OCI-LY7 (cell line): ENCODE data around the gene GALNT1. TPM values are rescaled to one million over a fixed set of nuclear protein-coding genes. Genes with fewer than 3 reads are reported as not detected.

Experiments used
- BruUV-seq: library from RNA; stranded (reverse); fragments of 400-500 nt; replicated peaks from 2 replicates; lab custom pipeline; 2021; lab: Mats Ljungman, UMichigan
- CTCF ChIA-PET: fragments of 300-600 bp; sonication (Branson Sonifier 250); formaldehyde crosslinking; loops from one replicate; lab custom pipeline; 2022; ENCODE audit warnings: antibody characterized with exemption; ENCODE audit not compliant: unreplicated experiment; lab: Charles Lee
- POLR2A ChIA-PET: fragments of 300-600 bp; sonication (Branson Sonifier 250); formaldehyde crosslinking; loops from one replicate; lab custom pipeline; 2022; ENCODE audit warnings: antibody characterized with exemption; lab: Charles Lee
- DNase-seq: peaks from one replicate; pipeline ENCODE4 v3.0.0-alpha.2; 2015; ENCODE audit warnings: low spot score
- H2AFZ ChIP-seq: fragments of 200-600 bp; sonication (generic), shearing (Covaris generic); 2 replicates; pipeline ENCODE4 v1.6.1; 2014; ENCODE audit warnings: mild to moderate bottlenecking, antibody characterized with exemption, low read length, moderate library complexity
- H3K27ac ChIP-seq: fragments of 200-600 bp; sonication (generic); 2 replicates; pipeline ENCODE4 v1.5.1; 2014; ENCODE audit warnings: mixed run types, low read depth, mild to moderate bottlenecking, moderate library complexity, low read length, inconsistent platforms; ENCODE audit not compliant: poor library complexity, severe bottlenecking
- H3K36me3 ChIP-seq: fragments of 200-600 bp; sonication (generic); 2 replicates; pipeline ENCODE4 v1.6.1; 2014; ENCODE audit warnings: mild to moderate bottlenecking, antibody characterized with exemption, low read length, moderate library complexity, mixed read lengths; ENCODE audit not compliant: insufficient read depth
- H3K4me1 ChIP-seq: fragments of 200-600 bp; sonication (generic); 2 replicates; pipeline ENCODE4 v1.5.1; 2014; ENCODE audit warnings: mild to moderate bottlenecking, low read length; ENCODE audit not compliant: insufficient read depth, poor library complexity, severe bottlenecking
- H3K4me2 ChIP-seq: fragments of 200-600 bp; sonication (generic); 2 replicates; pipeline ENCODE4 v1.6.1; 2014; ENCODE audit warnings: mild to moderate bottlenecking, low read length
- H3K4me3 ChIP-seq: fragments of 200-600 bp; sonication (generic); 2 replicates; pipeline ENCODE4 v1.5.1; 2014; ENCODE audit warnings: mild to moderate bottlenecking, low read depth, low read length; ENCODE audit not compliant: poor library complexity, severe bottlenecking
- H3K79me2 ChIP-seq: fragments of 200-600 bp; sonication (generic); 2 replicates; pipeline ENCODE4 v1.6.1; 2016; ENCODE audit warnings: low read depth, mild to moderate bottlenecking, low read length, moderate library complexity, mixed read lengths; ENCODE audit not compliant: insufficient read depth
- H3K9me2 ChIP-seq: fragments of 200-600 bp; sonication (generic); 2 replicates; pipeline ENCODE4 v1.6.1; 2016; ENCODE audit warnings: mild to moderate bottlenecking, low read length, mixed read lengths; ENCODE audit not compliant: insufficient read depth
- H3K9me3 ChIP-seq: fragments of 200-600 bp; sonication (generic); 2 replicates; pipeline ENCODE4 v1.6.1; 2014; ENCODE audit warnings: mild to moderate bottlenecking, mixed run types, low read length, mixed read lengths
- H4K20me1 ChIP-seq: fragments of 200-600 bp; sonication (generic); 2 replicates; pipeline ENCODE4 v1.6.1; 2014; ENCODE audit warnings: mild to moderate bottlenecking, antibody characterized with exemption, low read length, moderate library complexity, mixed read lengths; ENCODE audit not compliant: insufficient read depth
- EZH2phosphoT487 ChIP-seq: fragments of 200-600 bp; sonication (generic); IDR thresholded peaks from 2 replicates; pipeline ENCODE4 v1.6.1; 2018; ENCODE audit warnings: low read depth, borderline replicate concordance, mild to moderate bottlenecking, mixed run types, antibody characterized with exemption, low read length, moderate library complexity, mixed read lengths
- intact Hi-C: fragments of 100-400 bp; cut with micrococcal nuclease; formaldehyde crosslinking; loops from one replicate; pipeline ENCODE4 v1.10.0; 2022; ENCODE audit not compliant: unreplicated experiment
- total RNA-seq, 2 experiments: library from RNA; depleted of rRNA in 1 of 2; stranded (reverse); fragments of >200 nt in 1 of 2; shearing (Covaris generic) in 1 of 2; gene quantifications; 2 replicates each; pipeline ENCODE4 v1.2.3, GENCODE V29; 2014 to 2022
- TF ChIP-seq, protein P1 (sequence below): fragments of 200-600 bp; sonication (generic); conservative IDR thresholded peaks from 2 replicates; pipeline ENCODE4 v1.5.1; 2014; ENCODE audit warnings: mild to moderate bottlenecking, antibody characterized with exemption, low read length, moderate library complexity, mixed read lengths

Gene GALNT1
- total RNA-seq, 2 experiments from 2014 or later = 22.0 to 37.2 TPM

- BruUV-seq = no TSS peak
- ChIA-PET POLR2A (no interaction called here), CTCF (no interaction called here)
- TF ChIP-seq EZH2phosphoT487 = no peak
- TF ChIP-seq, protein P1, sequence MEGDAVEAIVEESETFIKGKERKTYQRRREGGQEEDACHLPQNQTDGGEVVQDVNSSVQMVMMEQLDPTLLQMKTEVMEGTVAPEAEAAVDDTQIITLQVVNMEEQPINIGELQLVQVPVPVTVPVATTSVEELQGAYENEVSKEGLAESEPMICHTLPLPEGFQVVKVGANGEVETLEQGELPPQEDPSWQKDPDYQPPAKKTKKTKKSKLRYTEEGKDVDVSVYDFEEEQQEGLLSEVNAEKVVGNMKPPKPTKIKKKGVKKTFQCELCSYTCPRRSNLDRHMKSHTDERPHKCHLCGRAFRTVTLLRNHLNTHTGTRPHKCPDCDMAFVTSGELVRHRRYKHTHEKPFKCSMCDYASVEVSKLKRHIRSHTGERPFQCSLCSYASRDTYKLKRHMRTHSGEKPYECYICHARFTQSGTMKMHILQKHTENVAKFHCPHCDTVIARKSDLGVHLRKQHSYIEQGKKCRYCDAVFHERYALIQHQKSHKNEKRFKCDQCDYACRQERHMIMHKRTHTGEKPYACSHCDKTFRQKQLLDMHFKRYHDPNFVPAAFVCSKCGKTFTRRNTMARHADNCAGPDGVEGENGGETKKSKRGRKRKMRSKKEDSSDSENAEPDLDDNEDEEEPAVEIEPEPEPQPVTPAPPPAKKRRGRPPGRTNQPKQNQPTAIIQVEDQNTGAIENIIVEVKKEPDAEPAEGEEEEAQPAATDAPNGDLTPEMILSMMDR = no peak
- no peaks in the 10 kb centered on the region for H3K9me2 ChIP-seq
- no peaks in the 10 kb centered on the region for H3K79me2 ChIP-seq
- H3K4me2 ChIP-seq = no peak overlapping the region
- no peak overlapping the region for H2AFZ ChIP-seq
- peaks cover 6% of the 10 kb centered on the region; the same call in 1 of the 2 replicates for H3K36me3 ChIP-seq
- DNase-seq = no peak
- H3K27ac ChIP-seq = no peak overlapping the region
- H3K9me3 ChIP-seq = no peaks in the 10 kb centered on the region
- no peaks in the 10 kb centered on the region for H3K4me1 ChIP-seq
- H4K20me1 ChIP-seq = no peaks in the 10 kb centered on the region
- intact Hi-C loops = no loop called here
- no peak overlapping the region for H3K4me3 ChIP-seq
Measured at GRCh38 chr18:35707247-35707646, 125.7 kb downstream of the GALNT1 start.

GRCh38 chr18:35707674-35708073 lies 126.1 kb downstream of the GALNT1 start:
- Histone ChIP-seq H3K9me2 (no peaks in the 10 kb centered on the region), H3K9me3 (no peaks in the 10 kb centered on the region), H3K36me3 (peaks cover 6% of the 10 kb centered on the region; the same call in 1 of the 2 replicates), H3K79me2 (no peaks in the 10 kb centered on the region), H4K20me1 (no peaks in the 10 kb centered on the region), H3K4me1 (no peaks in the 10 kb centered on the region), H3K4me2 (no peak overlapping the region), H2AFZ (no peak overlapping the region), H3K4me3 (no peak overlapping the region), H3K27ac (no peak overlapping the region)
- ChIA-PET POLR2A (no interaction called here), CTCF (no interaction called here)
- DNase-seq = no peak
- BruUV-seq = no TSS peak
- intact Hi-C loops = no loop called here
- no peak for TF ChIP-seq EZH2phosphoT487
- TF ChIP-seq, protein P1 = no peak

- Histone ChIP-seq H2AFZ (no peak overlapping the region), H3K4me1 (no peaks in the 10 kb centered on the region), H3K79me2 (no peaks in the 10 kb centered on the region), H3K4me3 (no peak overlapping the region), H3K9me2 (no peaks in the 10 kb centered on the region), H3K27ac (no peak overlapping the region), H3K4me2 (no peak overlapping the region), H3K9me3 (no peaks in the 10 kb centered on the region), H3K36me3 (peaks cover 6% of the 10 kb centered on the region; the same call in 1 of the 2 replicates), H4K20me1 (no peaks in the 10 kb centered on the region)
- TF ChIP-seq, protein P1 = no peak
- no peak for TF ChIP-seq EZH2phosphoT487
- POLR2A ChIA-PET = no interaction called here
- BruUV-seq = no TSS peak
- no peak for DNase-seq
- intact Hi-C loops = no loop called here
- CTCF ChIA-PET = no interaction called here
Measured at GRCh38 chr18:35710581-35710980, 129.0 kb downstream of the GALNT1 start.
